GM12872 (cell line): Measurements from ENCODE around the gene AKNAD1.

Source experiments
- CTCF ChIP-seq: IDR thresholded peaks from 3 replicates; pipeline ENCODE4 v1.5.1; 2011; ENCODE audit warnings: low read depth, mild to moderate bottlenecking, low read length, moderate library complexity; ENCODE audit not compliant: insufficient read depth

Gene AKNAD1

GRCh38 chr1:108856994-108857393 lies at the start of gene AKNAD1:
Gene AKNAD1, minus strand, starts transcription at chr1:108857094. Its CDS starts 4,430 bp downstream, at chr1:108852664.
- no peak for TF ChIP-seq CTCF

GRCh38 chr1:108901106-108901505 lies 44.2 kb upstream of the AKNAD1 start:
- no peak for TF ChIP-seq CTCF

- TF ChIP-seq CTCF, result peak; percentile 59
These were observed 41.2 kb upstream of the AKNAD1 start for GRCh38 chr1:108897865-108898720.

- no peak for TF ChIP-seq CTCF
These were observed 39.6 kb upstream of the AKNAD1 start for GRCh38 chr1:108896146-108897145.

GRCh38 chr1:108893141-108893530 lies 36.2 kb upstream of the AKNAD1 start:
- no peak for TF ChIP-seq CTCF

- TF ChIP-seq CTCF, result no peak
These were observed 35.7 kb upstream of the AKNAD1 start for GRCh38 chr1:108892356-108893140.
